ENCODE measurements around the gene ZNF215.

DNA sequence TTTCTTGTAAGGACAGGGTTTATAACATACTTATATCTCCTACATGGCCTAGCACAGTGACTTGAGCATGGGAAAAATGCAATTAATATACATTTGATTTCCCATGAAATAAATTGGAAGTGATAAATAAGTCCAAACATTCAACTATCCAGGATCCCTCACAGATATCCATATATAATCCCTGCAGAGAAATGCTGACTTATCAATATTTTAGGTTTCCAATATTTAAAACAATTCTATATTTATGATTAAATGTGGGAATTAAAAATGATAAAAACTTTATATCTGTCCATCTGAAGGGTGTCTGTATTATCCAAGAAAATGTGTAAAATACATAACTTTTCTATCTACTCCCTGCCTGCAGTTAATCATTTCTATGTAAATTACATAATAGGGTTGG, 43.5 kb upstream of the ZNF215 start:
- TF ChIP-seq POLR2AphosphoS5 (IDR thresholded peaks at IDR 0.05; ENCODE audit: low read depth, low read length) (no peak), MXI1 (IDR thresholded peaks at IDR 0.05; ENCODE audit: low read depth, low read length) (no peak), JUND (IDR thresholded peaks at IDR 0.05) (no peak), NRF1 (IDR thresholded peaks at IDR 0.05; ENCODE audit: low read depth, low read length) (no peak)
- TF ChIP-seq, protein P1, sequence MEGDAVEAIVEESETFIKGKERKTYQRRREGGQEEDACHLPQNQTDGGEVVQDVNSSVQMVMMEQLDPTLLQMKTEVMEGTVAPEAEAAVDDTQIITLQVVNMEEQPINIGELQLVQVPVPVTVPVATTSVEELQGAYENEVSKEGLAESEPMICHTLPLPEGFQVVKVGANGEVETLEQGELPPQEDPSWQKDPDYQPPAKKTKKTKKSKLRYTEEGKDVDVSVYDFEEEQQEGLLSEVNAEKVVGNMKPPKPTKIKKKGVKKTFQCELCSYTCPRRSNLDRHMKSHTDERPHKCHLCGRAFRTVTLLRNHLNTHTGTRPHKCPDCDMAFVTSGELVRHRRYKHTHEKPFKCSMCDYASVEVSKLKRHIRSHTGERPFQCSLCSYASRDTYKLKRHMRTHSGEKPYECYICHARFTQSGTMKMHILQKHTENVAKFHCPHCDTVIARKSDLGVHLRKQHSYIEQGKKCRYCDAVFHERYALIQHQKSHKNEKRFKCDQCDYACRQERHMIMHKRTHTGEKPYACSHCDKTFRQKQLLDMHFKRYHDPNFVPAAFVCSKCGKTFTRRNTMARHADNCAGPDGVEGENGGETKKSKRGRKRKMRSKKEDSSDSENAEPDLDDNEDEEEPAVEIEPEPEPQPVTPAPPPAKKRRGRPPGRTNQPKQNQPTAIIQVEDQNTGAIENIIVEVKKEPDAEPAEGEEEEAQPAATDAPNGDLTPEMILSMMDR (IDR thresholded peaks at IDR 0.05), result no peak

Measured in SK-N-SH (cell line).